Activated T-helper 17 cell treated with anti-CD3 and anti-CD28 coated beads, Interleukin-2, amount 50 U/mL, for 72 hours (primary cell): Measurements from ENCODE around the gene TLR2. TPM values are rescaled to one million over a fixed set of nuclear protein-coding genes. Genes with fewer than 3 reads are reported as not detected.

Source experiments
- ATAC-seq: fragments of 150-1000 bp; cut with Tn5 transposase; replicated peaks from 2 replicates; pipeline ENCODE4 v1.10.0; 2021; ENCODE audit warnings: mild to moderate bottlenecking, moderate library complexity
- H3K27ac Mint-ChIP-seq: one replicate; pipeline ENCODE4 v1.8.0; 2022; ENCODE audit warnings: mixed read lengths
- H3K27me3 Mint-ChIP-seq: one replicate; pipeline ENCODE4 v1.8.0; 2022; ENCODE audit warnings: mixed read lengths
- H3K36me3 Mint-ChIP-seq: one replicate; pipeline ENCODE4 v1.8.0; 2022; ENCODE audit warnings: low read depth, mild to moderate bottlenecking, mixed read lengths
- H3K4me1 Mint-ChIP-seq: one replicate; pipeline ENCODE4 v1.8.0; 2022; ENCODE audit warnings: mixed read lengths
- H3K4me3 Mint-ChIP-seq: one replicate; pipeline ENCODE4 v1.8.0; 2022; ENCODE audit warnings: mild to moderate bottlenecking, mixed read lengths
- H3K9me3 Mint-ChIP-seq: one replicate; pipeline ENCODE4 v1.8.0; 2022; ENCODE audit warnings: mixed read lengths
- total RNA-seq, 2 donors: library from RNA; stranded (reverse); gene quantifications; one replicate each; pipeline ENCODE4 v1.2.3, GENCODE V29; 2022

Gene TLR2
- total RNA-seq, 2 donors from 2014 or later, result 2.0 to 2.1 TPM

GRCh38 chr4:153683763-153684181 is 308 bp upstream of the TLR2 start:
- no peaks in the 10 kb centered on the region for H3K4me1 Mint-ChIP-seq
- peaks cover 9% of the 10 kb centered on the region for H3K36me3 Mint-ChIP-seq
- no peaks in the 10 kb centered on the region for H3K9me3 Mint-ChIP-seq
- no peak overlapping the region for H3K27ac Mint-ChIP-seq
- no peak for ATAC-seq
- peaks cover 14% of the 10 kb centered on the region for H3K27me3 Mint-ChIP-seq
- peak overlapping the region; percentile 77 for H3K4me3 Mint-ChIP-seq

- Mint-ChIP-seq H3K36me3 (peaks cover 21% of the 10 kb centered on the region), H3K27me3 (peaks cover 12% of the 10 kb centered on the region), H3K4me3 (peak overlapping the region; percentile 77), H3K4me1 (no peaks in the 10 kb centered on the region), H3K9me3 (peaks cover 4% of the 10 kb centered on the region), H3K27ac (no peak overlapping the region)
- peak; percentile 45 for ATAC-seq
These were observed 891 bp downstream of the TLR2 start for GRCh38 chr4:153684971-153685371.

- no peak overlapping the region for H3K4me3 Mint-ChIP-seq
- no peak overlapping the region for H3K27ac Mint-ChIP-seq
- H3K4me1 Mint-ChIP-seq, result no peaks in the 10 kb centered on the region
- H3K9me3 Mint-ChIP-seq, result no peaks in the 10 kb centered on the region
- no peak for ATAC-seq
- no peaks in the 10 kb centered on the region for H3K36me3 Mint-ChIP-seq
- no peaks in the 10 kb centered on the region for H3K27me3 Mint-ChIP-seq
These were observed 20.4 kb downstream of the TLR2 start for GRCh38 chr4:153704522-153704921.

- Mint-ChIP-seq H3K9me3 (no peaks in the 10 kb centered on the region), H3K36me3 (no peaks in the 10 kb centered on the region), H3K27me3 (no peaks in the 10 kb centered on the region), H3K27ac (no peak overlapping the region), H3K4me3 (peak overlapping the region; percentile 33), H3K4me1 (no peaks in the 10 kb centered on the region)
- ATAC-seq, result peak; percentile 52
These were observed 21.8 kb downstream of the TLR2 start for GRCh38 chr4:153705743-153706468.

- Mint-ChIP-seq H3K27ac (no peak overlapping the region), H3K36me3 (no peaks in the 10 kb centered on the region), H3K4me1 (no peaks in the 10 kb centered on the region), H3K9me3 (no peaks in the 10 kb centered on the region), H3K27me3 (no peaks in the 10 kb centered on the region), H3K4me3 (peak overlapping the region; percentile 33)
- peak; percentile 35 for ATAC-seq
These were observed 22.4 kb downstream of the TLR2 start for GRCh38 chr4:153706519-153706918.

- Mint-ChIP-seq H3K4me1 (peaks cover 3% of the 10 kb centered on the region), H3K9me3 (no peaks in the 10 kb centered on the region)
- ATAC-seq, result no peak
These were observed 26.6 kb downstream of the TLR2 start for GRCh38 chr4:153710681-153711080.

GRCh38 chr4:153713866-153714646 is 30.0 kb downstream of the TLR2 start:
- H3K27ac Mint-ChIP-seq, result no peak overlapping the region
- no peak for ATAC-seq
- no peaks in the 10 kb centered on the region for H3K9me3 Mint-ChIP-seq
- no peaks in the 10 kb centered on the region for H3K36me3 Mint-ChIP-seq
- peaks cover 7% of the 10 kb centered on the region for H3K27me3 Mint-ChIP-seq
- peaks cover 3% of the 10 kb centered on the region for H3K4me1 Mint-ChIP-seq
- no peak overlapping the region for H3K4me3 Mint-ChIP-seq

More at GRCh38 chr4:153710681-153711080, 26.6 kb downstream of the TLR2 start:
- Mint-ChIP-seq H3K36me3 (no peaks in the 10 kb centered on the region), H3K4me3 (no peak overlapping the region), H3K27ac (no peak overlapping the region), H3K27me3 (peaks cover 7% of the 10 kb centered on the region)

GRCh38 chr4:153722036-153722435 is 38.0 kb downstream of the TLR2 start:
- no peak overlapping the region for H3K4me3 Mint-ChIP-seq
- no peaks in the 10 kb centered on the region for H3K9me3 Mint-ChIP-seq
- peaks cover 5% of the 10 kb centered on the region for H3K4me1 Mint-ChIP-seq
- H3K27me3 Mint-ChIP-seq, result peaks cover 8% of the 10 kb centered on the region
- H3K27ac Mint-ChIP-seq, result no peak overlapping the region
- no peaks in the 10 kb centered on the region for H3K36me3 Mint-ChIP-seq
- ATAC-seq, result no peak

GRCh38 chr4:153724606-153725005 is 40.5 kb downstream of the TLR2 start:
- Mint-ChIP-seq H3K27ac (no peak overlapping the region), H3K4me3 (no peak overlapping the region), H3K36me3 (no peaks in the 10 kb centered on the region), H3K9me3 (no peaks in the 10 kb centered on the region), H3K27me3 (peaks cover 8% of the 10 kb centered on the region), H3K4me1 (peaks cover 5% of the 10 kb centered on the region)
- peak; percentile 64 for ATAC-seq

- Mint-ChIP-seq H3K36me3 (no peaks in the 10 kb centered on the region), H3K4me1 (peaks cover 5% of the 10 kb centered on the region), H3K4me3 (no peak overlapping the region), H3K9me3 (no peaks in the 10 kb centered on the region), H3K27ac (no peak overlapping the region), H3K27me3 (peaks cover 8% of the 10 kb centered on the region)
- ATAC-seq, result no peak
These were observed 41.2 kb downstream of the TLR2 start for GRCh38 chr4:153725136-153725830.

- no peak overlapping the region for H3K27ac Mint-ChIP-seq
- no peaks in the 10 kb centered on the region for H3K36me3 Mint-ChIP-seq
- peaks cover 8% of the 10 kb centered on the region for H3K27me3 Mint-ChIP-seq
- no peaks in the 10 kb centered on the region for H3K9me3 Mint-ChIP-seq
- H3K4me3 Mint-ChIP-seq, result no peak overlapping the region
- H3K4me1 Mint-ChIP-seq, result peaks cover 5% of the 10 kb centered on the region
- no peak for ATAC-seq
These were observed 41.7 kb downstream of the TLR2 start for GRCh38 chr4:153725831-153726154.

GRCh38 chr4:153728151-153728550 is 44.1 kb downstream of the TLR2 start:
- H3K27me3 Mint-ChIP-seq, result peaks cover 8% of the 10 kb centered on the region
- no peaks in the 10 kb centered on the region for H3K36me3 Mint-ChIP-seq
- ATAC-seq, result no peak
- H3K27ac Mint-ChIP-seq, result no peak overlapping the region
- peaks cover 5% of the 10 kb centered on the region for H3K4me1 Mint-ChIP-seq
- no peak overlapping the region for H3K4me3 Mint-ChIP-seq
- no peaks in the 10 kb centered on the region for H3K9me3 Mint-ChIP-seq

GRCh38 chr4:153728660-153729059 is 44.6 kb downstream of the TLR2 start:
- H3K27ac Mint-ChIP-seq, result no peak overlapping the region
- H3K4me3 Mint-ChIP-seq, result no peak overlapping the region
- peaks cover 8% of the 10 kb centered on the region for H3K27me3 Mint-ChIP-seq

GRCh38 chr4:153729895-153730294 is 45.8 kb downstream of the TLR2 start:
- H3K27ac Mint-ChIP-seq, result no peak overlapping the region
- no peak for ATAC-seq

More at GRCh38 chr4:153728660-153729059, 44.6 kb downstream of the TLR2 start:
- no peak for ATAC-seq
- no peaks in the 10 kb centered on the region for H3K9me3 Mint-ChIP-seq
- peaks cover 9% of the 10 kb centered on the region for H3K4me1 Mint-ChIP-seq
- no peaks in the 10 kb centered on the region for H3K36me3 Mint-ChIP-seq

More at GRCh38 chr4:153729895-153730294, 45.8 kb downstream of the TLR2 start:
- Mint-ChIP-seq H3K4me1 (peaks cover 7% of the 10 kb centered on the region), H3K4me3 (no peak overlapping the region), H3K36me3 (no peaks in the 10 kb centered on the region), H3K9me3 (no peaks in the 10 kb centered on the region), H3K27me3 (no peaks in the 10 kb centered on the region)
